HepG2 (cell line): ENCODE measurements around the gene DNAJC7. TPM values are rescaled to one million over a fixed set of nuclear protein-coding genes. Genes with fewer than 3 reads are reported as not detected.

ENCODE experiments used
- ISL2 ChIP-seq: sonication (generic); formaldehyde crosslinking; IDR thresholded peaks from 2 replicates; pipeline ENCODE4 v1.5.0; 2020; ENCODE audit warnings: missing genetic modification reagents
- KDM5A ChIP-seq: fragments of 200-600 bp; sonication (generic); IDR thresholded peaks from 2 replicates; pipeline ENCODE4 v1.7.0; 2018; ENCODE audit warnings: antibody characterized with exemption, mild to moderate bottlenecking, low read length, borderline replicate concordance
- MED1 ChIP-seq: sonication (generic); formaldehyde crosslinking; IDR thresholded peaks from 2 replicates; pipeline ENCODE4 v1.4.0; 2020; ENCODE audit warnings: missing genetic modification reagents
- MEF2D ChIP-seq: sonication (generic); formaldehyde crosslinking; IDR thresholded peaks from 2 replicates; pipeline ENCODE4 v1.5.1; 2020; ENCODE audit warnings: mild to moderate bottlenecking, missing genetic modification reagents
- NFKB2 ChIP-seq: sonication (generic); formaldehyde crosslinking; IDR thresholded peaks from 2 replicates; pipeline ENCODE4 v1.4.0; 2020; ENCODE audit warnings: missing genetic modification reagents, borderline replicate concordance
- POLR2AphosphoS5 ChIP-seq: IDR thresholded peaks from 2 replicates; pipeline ENCODE4 v1.6.1; 2012; ENCODE audit warnings: low read depth, low read length
- SMYD3 ChIP-seq: sonication (generic); formaldehyde crosslinking; IDR thresholded peaks from 2 replicates; pipeline ENCODE4 v1.8.1; 2023; ENCODE audit warnings: mild to moderate bottlenecking, missing genetic modification reagents
- SUZ12 ChIP-seq: fragments of 150-350 bp; IDR thresholded peaks from 2 replicates; pipeline ENCODE4 v1.6.1; 2014; ENCODE audit warnings: low read depth, low read length
- ZNF24 ChIP-seq: fragments of 450-650 bp; IDR thresholded peaks from 2 replicates; pipeline ENCODE4 v1.6.1; 2017; ENCODE audit warnings: antibody characterized with exemption, mild to moderate bottlenecking
- ZNF547 ChIP-seq: sonication (generic); formaldehyde crosslinking; IDR thresholded peaks from 2 replicates; pipeline ENCODE4 v1.5.1; 2020; ENCODE audit warnings: mild to moderate bottlenecking, missing genetic modification reagents
- ZNF556 ChIP-seq: sonication (generic); formaldehyde crosslinking; IDR thresholded peaks from 2 replicates; pipeline ENCODE4 v1.4.0; 2020; ENCODE audit warnings: mild to moderate bottlenecking, missing genetic modification reagents, borderline replicate concordance
- ZNF557 ChIP-seq: sonication (generic); formaldehyde crosslinking; IDR thresholded peaks from 2 replicates; pipeline ENCODE4 v1.4.0; 2020; ENCODE audit warnings: missing genetic modification reagents
- polyA plus RNA-seq, 8 experiments: library from polyadenylated mRNA; depleted of rRNA in 3 of 8; stranded (reverse) in 7 of 8; unstranded in 1 of 8; fragments of >200 nt; fragmentation: Illumina TruSeq in 4 of 8; extraction: Trizol in 4 of 8; gene quantifications; 2 replicates each; pipeline versions ENCODE4 v1.2.1 to v1.2.3, GENCODE V29; 2011 to 2016; ENCODE audit warnings: low read depth in 4 of 8, missing spikeins in 1 of 8, mixed read lengths in 1 of 8; ENCODE audit not compliant: insufficient read depth in 1 of 8
- total RNA-seq, 5 experiments: library from RNA; depleted of rRNA; stranded (reverse); fragments of >200 nt; fragmentation: Illumina TruSeq; extraction: Trizol; gene quantifications; 2 replicates each; pipeline ENCODE4 v1.2.3, GENCODE V29; 2016; ENCODE audit warnings: low read depth in 1 of 5
- TF ChIP-seq, protein P1 (sequence below), 2 experiments: sonication (generic) in 1 of 2; formaldehyde crosslinking in 1 of 2; IDR thresholded peaks; 2 replicates each; pipeline versions ENCODE4 v1.4.0 to v1.6.1; 2018 to 2020; ENCODE audit warnings: missing genetic modification reagents in 2 of 2, borderline replicate concordance in 1 of 2, low read depth in 1 of 2, mild to moderate bottlenecking in 1 of 2, missing biosample characterization in 1 of 2
- TF ChIP-seq, protein P2 (sequence below): sonication (generic); formaldehyde crosslinking; IDR thresholded peaks from 2 replicates; pipeline ENCODE4 v1.4.0; 2020; ENCODE audit warnings: missing genetic modification reagents
- TF ChIP-seq, protein P3 (sequence below): sonication (generic); formaldehyde crosslinking; IDR thresholded peaks from 2 replicates; pipeline ENCODE4 v1.5.1; 2020; ENCODE audit warnings: missing genetic modification reagents, mild to moderate bottlenecking, borderline replicate concordance
- TF ChIP-seq, protein P4 (sequence below): sonication (generic); formaldehyde crosslinking; IDR thresholded peaks from 2 replicates; pipeline ENCODE4 v1.8.0; 2022; ENCODE audit warnings: low read depth, missing genetic modification reagents
- TF ChIP-seq, protein P5 (sequence below): sonication (generic); formaldehyde crosslinking; IDR thresholded peaks from 2 replicates; pipeline ENCODE4 v1.5.0; 2020; ENCODE audit warnings: missing genetic modification reagents
- TF ChIP-seq, protein P6 (sequence below): sonication (generic); formaldehyde crosslinking; IDR thresholded peaks from 2 replicates; pipeline ENCODE4 v1.8.0; 2022; ENCODE audit warnings: missing genetic modification reagents, mild to moderate bottlenecking, moderate library complexity, borderline replicate concordance

DNAJC7 gene
- total and polyA plus RNA-seq, 2 of the 13 experiments (the other 11 are each of a cell fraction or from before 2014, with no cell fraction given) = 47.7 to 132 TPM

DNA sequence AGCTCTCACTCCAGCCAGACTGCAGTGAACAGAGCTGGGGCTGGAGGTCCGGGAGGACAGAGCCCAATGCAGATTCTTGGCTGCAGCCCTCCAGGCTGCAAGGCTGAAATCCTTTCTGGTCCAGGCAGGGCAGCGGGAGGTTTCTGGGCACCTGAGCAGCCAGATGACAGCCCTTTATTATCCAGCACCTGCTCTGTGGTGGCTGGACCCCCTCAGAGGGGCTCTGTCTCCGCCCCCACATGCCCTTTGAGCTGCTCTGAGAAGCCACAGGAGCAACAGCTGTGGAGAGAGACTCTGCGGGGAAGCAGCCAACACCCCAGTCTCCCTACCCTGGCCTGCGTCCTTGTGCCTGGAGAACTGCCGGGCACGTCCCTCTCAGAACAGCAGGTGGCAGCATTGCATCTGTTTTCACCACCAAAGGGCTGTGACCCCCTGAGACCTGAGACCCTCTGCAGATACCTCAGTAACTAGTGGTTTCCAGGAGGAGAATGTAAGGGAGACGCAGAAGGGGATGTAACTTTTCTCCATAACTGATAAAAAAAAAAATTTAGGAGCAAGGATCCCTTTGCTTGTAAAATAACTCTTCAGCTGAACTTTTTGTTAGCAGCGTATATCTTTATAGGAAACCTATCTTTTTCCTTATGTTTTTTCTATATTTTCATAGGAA lies 54.3 kb downstream of the DNAJC7 start (continued):
- TF ChIP-seq POLR2AphosphoS5 (no peak), MED1 (CRISPR knock-in tag) (peak; percentile 21; the same call in 1 of the 2 replicates), ZNF557 (CRISPR knock-in tag) (no peak), SMYD3 (CRISPR knock-in tag) (no peak), KDM5A (no peak), ZNF547 (CRISPR knock-in tag) (peak; percentile 87; the same call in 1 of the 2 replicates), SUZ12 (no peak), NFKB2 (CRISPR knock-in tag) (peak; percentile 49; the same call in 1 of the 2 replicates), MEF2D (CRISPR knock-in tag) (0 out of 2 replicates have a peak, but pooled peaks have one; percentile 23), ISL2 (CRISPR knock-in tag) (0 out of 2 replicates have a peak, but pooled peaks have one; percentile 24), ZNF556 (no peak), ZNF24 (no peak)
- TF ChIP-seq, protein P1, sequence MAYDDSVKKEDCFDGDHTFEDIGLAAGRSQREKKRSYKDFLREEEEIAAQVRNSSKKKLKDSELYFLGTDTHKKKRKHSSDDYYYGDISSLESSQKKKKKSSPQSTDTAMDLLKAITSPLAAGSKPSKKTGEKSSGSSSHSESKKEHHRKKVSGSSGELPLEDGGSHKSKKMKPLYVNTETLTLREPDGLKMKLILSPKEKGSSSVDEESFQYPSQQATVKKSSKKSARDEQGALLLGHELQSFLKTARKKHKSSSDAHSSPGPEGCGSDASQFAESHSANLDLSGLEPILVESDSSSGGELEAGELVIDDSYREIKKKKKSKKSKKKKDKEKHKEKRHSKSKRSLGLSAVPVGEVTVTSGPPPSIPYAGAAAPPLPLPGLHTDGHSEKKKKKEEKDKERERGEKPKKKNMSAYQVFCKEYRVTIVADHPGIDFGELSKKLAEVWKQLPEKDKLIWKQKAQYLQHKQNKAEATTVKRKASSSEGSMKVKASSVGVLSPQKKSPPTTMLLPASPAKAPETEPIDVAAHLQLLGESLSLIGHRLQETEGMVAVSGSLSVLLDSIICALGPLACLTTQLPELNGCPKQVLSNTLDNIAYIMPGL (CRISPR knock-in tag; IDR thresholded peaks at IDR 0.05; ENCODE audit: borderline replicate concordance in 1 of 2, low read depth in 1 of 2) = peak; percentile 54 to 62; a peak in 3 of 4 replicates
- TF ChIP-seq, protein P2, sequence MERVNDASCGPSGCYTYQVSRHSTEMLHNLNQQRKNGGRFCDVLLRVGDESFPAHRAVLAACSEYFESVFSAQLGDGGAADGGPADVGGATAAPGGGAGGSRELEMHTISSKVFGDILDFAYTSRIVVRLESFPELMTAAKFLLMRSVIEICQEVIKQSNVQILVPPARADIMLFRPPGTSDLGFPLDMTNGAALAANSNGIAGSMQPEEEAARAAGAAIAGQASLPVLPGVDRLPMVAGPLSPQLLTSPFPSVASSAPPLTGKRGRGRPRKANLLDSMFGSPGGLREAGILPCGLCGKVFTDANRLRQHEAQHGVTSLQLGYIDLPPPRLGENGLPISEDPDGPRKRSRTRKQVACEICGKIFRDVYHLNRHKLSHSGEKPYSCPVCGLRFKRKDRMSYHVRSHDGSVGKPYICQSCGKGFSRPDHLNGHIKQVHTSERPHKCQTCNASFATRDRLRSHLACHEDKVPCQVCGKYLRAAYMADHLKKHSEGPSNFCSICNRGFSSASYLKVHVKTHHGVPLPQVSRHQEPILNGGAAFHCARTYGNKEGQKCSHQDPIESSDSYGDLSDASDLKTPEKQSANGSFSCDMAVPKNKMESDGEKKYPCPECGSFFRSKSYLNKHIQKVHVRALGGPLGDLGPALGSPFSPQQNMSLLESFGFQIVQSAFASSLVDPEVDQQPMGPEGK = 0 out of 2 replicates have a peak, but pooled peaks have one; percentile 19
- TF ChIP-seq, protein P3, sequence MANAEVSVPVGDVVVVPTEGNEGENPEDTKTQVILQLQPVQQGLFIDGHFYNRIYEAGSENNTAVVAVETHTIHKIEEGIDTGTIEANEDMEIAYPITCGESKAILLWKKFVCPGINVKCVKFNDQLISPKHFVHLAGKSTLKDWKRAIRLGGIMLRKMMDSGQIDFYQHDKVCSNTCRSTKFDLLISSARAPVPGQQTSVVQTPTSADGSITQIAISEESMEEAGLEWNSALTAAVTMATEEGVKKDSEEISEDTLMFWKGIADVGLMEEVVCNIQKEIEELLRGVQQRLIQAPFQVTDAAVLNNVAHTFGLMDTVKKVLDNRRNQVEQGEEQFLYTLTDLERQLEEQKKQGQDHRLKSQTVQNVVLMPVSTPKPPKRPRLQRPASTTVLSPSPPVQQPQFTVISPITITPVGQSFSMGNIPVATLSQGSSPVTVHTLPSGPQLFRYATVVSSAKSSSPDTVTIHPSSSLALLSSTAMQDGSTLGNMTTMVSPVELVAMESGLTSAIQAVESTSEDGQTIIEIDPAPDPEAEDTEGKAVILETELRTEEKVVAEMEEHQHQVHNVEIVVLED (CRISPR knock-in tag) = no peak
- TF ChIP-seq, protein P4, sequence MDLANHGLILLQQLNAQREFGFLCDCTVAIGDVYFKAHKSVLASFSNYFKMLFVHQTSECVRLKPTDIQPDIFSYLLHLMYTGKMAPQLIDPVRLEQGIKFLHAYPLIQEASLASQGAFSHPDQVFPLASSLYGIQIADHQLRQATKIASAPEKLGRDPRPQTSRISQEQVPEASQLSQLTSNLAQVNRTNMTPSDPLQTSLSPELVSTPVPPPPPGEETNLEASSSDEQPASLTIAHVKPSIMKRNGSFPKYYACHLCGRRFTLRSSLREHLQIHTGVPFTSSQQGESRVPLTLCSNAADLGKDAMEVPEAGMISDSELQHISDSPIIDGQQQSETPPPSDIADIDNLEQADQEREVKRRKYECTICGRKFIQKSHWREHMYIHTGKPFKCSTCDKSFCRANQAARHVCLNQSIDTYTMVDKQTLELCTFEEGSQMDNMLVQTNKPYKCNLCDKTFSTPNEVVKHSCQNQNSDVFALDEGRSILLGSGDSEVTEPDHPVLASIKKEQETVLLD (CRISPR knock-in tag) = no peak
- TF ChIP-seq, protein P5, sequence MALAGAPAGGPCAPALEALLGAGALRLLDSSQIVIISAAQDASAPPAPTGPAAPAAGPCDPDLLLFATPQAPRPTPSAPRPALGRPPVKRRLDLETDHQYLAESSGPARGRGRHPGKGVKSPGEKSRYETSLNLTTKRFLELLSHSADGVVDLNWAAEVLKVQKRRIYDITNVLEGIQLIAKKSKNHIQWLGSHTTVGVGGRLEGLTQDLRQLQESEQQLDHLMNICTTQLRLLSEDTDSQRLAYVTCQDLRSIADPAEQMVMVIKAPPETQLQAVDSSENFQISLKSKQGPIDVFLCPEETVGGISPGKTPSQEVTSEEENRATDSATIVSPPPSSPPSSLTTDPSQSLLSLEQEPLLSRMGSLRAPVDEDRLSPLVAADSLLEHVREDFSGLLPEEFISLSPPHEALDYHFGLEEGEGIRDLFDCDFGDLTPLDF (CRISPR knock-in tag) = no peak
- TF ChIP-seq, protein P6, sequence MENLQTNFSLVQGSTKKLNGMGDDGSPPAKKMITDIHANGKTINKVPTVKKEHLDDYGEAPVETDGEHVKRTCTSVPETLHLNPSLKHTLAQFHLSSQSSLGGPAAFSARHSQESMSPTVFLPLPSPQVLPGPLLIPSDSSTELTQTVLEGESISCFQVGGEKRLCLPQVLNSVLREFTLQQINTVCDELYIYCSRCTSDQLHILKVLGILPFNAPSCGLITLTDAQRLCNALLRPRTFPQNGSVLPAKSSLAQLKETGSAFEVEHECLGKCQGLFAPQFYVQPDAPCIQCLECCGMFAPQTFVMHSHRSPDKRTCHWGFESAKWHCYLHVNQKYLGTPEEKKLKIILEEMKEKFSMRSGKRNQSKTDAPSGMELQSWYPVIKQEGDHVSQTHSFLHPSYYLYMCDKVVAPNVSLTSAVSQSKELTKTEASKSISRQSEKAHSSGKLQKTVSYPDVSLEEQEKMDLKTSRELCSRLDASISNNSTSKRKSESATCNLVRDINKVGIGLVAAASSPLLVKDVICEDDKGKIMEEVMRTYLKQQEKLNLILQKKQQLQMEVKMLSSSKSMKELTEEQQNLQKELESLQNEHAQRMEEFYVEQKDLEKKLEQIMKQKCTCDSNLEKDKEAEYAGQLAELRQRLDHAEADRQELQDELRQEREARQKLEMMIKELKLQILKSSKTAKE (CRISPR knock-in tag) = no peak
